ENCODE measurements around the gene BBS9. TPM values are rescaled to one million over a fixed set of nuclear protein-coding genes. Genes with fewer than 3 reads are reported as not detected.

Gene BBS9
- total and polyA plus RNA-seq, 2 of the 4 experiments (the other 2 are of a cell fraction): 7.9 to 9.5 TPM

- H3K4me1 ChIP-seq (ENCODE audit: control insufficient read depth, insufficient read depth, low read length): peaks cover 3% of the 10 kb centered on the region; the same call in 1 of the 2 replicates
- H3K4me2 ChIP-seq (ENCODE audit: low read depth, low read length): no peak overlapping the region
- dilution Hi-C loops (cut with HindIII; ENCODE audit: low sequenced_read_pairs, unreplicated experiment) (no loop called here), in situ Hi-C loops (cut with MboI; ENCODE audit: low sequenced_read_pairs) (no loop called here), intact Hi-C loops (cut with micrococcal nuclease) (no loop called here)
- TF ChIP-seq FOS (IDR thresholded peaks at IDR 0.05; ENCODE audit: low read depth, low read length): peak; percentile 48; the same call in 1 of the 2 replicates
- peak; percentile 92 for TF ChIP-seq CEBPB (IDR thresholded peaks at IDR 0.05; ENCODE audit: low read depth, low read length)
- TF ChIP-seq NFE2L2 (IDR thresholded peaks at IDR 0.05; ENCODE audit: low read depth, low read length): peak; percentile 73; the same call in 1 of the 2 replicates
- TF ChIP-seq RAD21 (IDR thresholded peaks at IDR 0.05; ENCODE audit: low read length): no peak
- no peak for TF ChIP-seq ELK1 (IDR thresholded peaks at IDR 0.05; ENCODE audit: borderline replicate concordance, low read depth, low read length)
- no CpG with 5 or more reads among the region's 2 CpGs for WGBS, 2 experiments (ENCODE audit: extremely low coverage in 2 of 2, insufficient read length in 1 of 2)
- H3K27me3 ChIP-seq (ENCODE audit: control insufficient read depth, insufficient read depth, low read length): no peaks in the 10 kb centered on the region
- H2BK15ac ChIP-seq (ENCODE audit: low read depth, low read length): no peak overlapping the region
- H3K4ac ChIP-seq (ENCODE audit: low read depth, low read length): no peak overlapping the region
- H3K9me1 ChIP-seq (ENCODE audit: insufficient read depth, low read length): no peaks in the 10 kb centered on the region
- no peak overlapping the region for H2BK120ac ChIP-seq (ENCODE audit: low read depth, low read length)
- ChIA-PET POLR2A (ENCODE audit: unreplicated experiment) (no interaction called here), CTCF (interaction anchor here (0.6 to 1.1 kb wide), 2 partner anchors 12 to 36 kb away, joined by 3 to 4 read pairs; no protein-coding TSS in a partner anchor)
- H2AFZ ChIP-seq (replicated peaks; ENCODE audit: low read length, poor library complexity): no peak overlapping the region
- no peaks in the 10 kb centered on the region for H3K9me3 ChIP-seq (ENCODE audit: control insufficient read depth, insufficient read depth, low read length)
- H4K20me1 ChIP-seq (ENCODE audit: insufficient read depth, low read length): no peaks in the 10 kb centered on the region
- 0 out of 2 replicates have a peak overlapping the region, but pooled peaks have one; percentile 42 for H3K18ac ChIP-seq (ENCODE audit: low read depth, low read length)
- H2BK5ac ChIP-seq (ENCODE audit: low read depth, low read length, poor library complexity, severe bottlenecking): no peak overlapping the region
- no TSS peak for BruUV-seq (replicated peaks)
- H3K79me1 ChIP-seq (ENCODE audit: low read depth in 1 of 2, low read length in 2 of 2): no peaks in the 10 kb centered on the region
- H3K27ac ChIP-seq (ENCODE audit: insufficient read depth, low read length): no peak overlapping the region
- H3K14ac ChIP-seq (replicated peaks; ENCODE audit: low read depth, low read length): no peak overlapping the region
- no peaks in the 10 kb centered on the region for H3K36me3 ChIP-seq (ENCODE audit: control insufficient read depth, insufficient read depth, low read length)
- no peak overlapping the region for H3K56ac ChIP-seq (ENCODE audit: extremely low read depth, insufficient read depth, low read length)
- no peak overlapping the region for H2AK9ac ChIP-seq (replicated peaks; ENCODE audit: low read depth, low read length, poor library complexity)
- no peak overlapping the region for H4K8ac ChIP-seq (ENCODE audit: low read depth in 2 of 2, low read length in 2 of 2)
- no peak overlapping the region for H3K9ac ChIP-seq (ENCODE audit: low read depth, low read length)
- H3K4me3 ChIP-seq (ENCODE audit: insufficient read depth, low read depth, low read length): no peak overlapping the region
- no peak overlapping the region for H4K5ac ChIP-seq (ENCODE audit: low read depth, low read length)
- DNase-seq: peak; percentile 87
- H2AK5ac ChIP-seq (ENCODE audit: low read depth, low read length): no peak overlapping the region
- no peak overlapping the region for H4K91ac ChIP-seq (ENCODE audit: insufficient read depth, low read depth, low read length)
- ATAC-seq (ENCODE audit: low read depth): peak; percentile 90
- no peak overlapping the region for H3K23ac ChIP-seq (ENCODE audit: low read depth, low read length)
- no peak overlapping the region for H2BK20ac ChIP-seq (ENCODE audit: low read depth, low read length)
Measured at GRCh38 chr7:33195264-33195663, 65.9 kb downstream of the BBS9 start.
